Suprapubic skin (tissue), 4 donors: ENCODE results near the gene SEPTIN5.

Source experiments
- POLR2A ChIP-seq, 2 donors: fragments of 450-650 bp; IDR thresholded peaks; one replicate each; pipeline ENCODE4 v1.6.1; 2017; ENCODE audit warnings: antibody characterized with exemption in 2 of 2, mild to moderate bottlenecking in 2 of 2, moderate library complexity in 2 of 2
- POLR2AphosphoS5 ChIP-seq, 3 donors: sonication (generic); formaldehyde crosslinking; IDR thresholded peaks; one replicate each; pipeline ENCODE4 v1.6.1; 2017; ENCODE audit warnings: antibody characterized with exemption in 3 of 3
- TF ChIP-seq, protein P1 (sequence below), 2 donors: fragments of 200-600 bp in 1 of 2; fragments of 450-650 bp in 1 of 2; sonication (generic) in 1 of 2; IDR thresholded peaks; one replicate each; pipeline ENCODE4 v1.5.1; 2016 to 2019; ENCODE audit warnings: antibody characterized with exemption in 2 of 2, mild to moderate bottlenecking in 1 of 2, moderate library complexity in 1 of 2

- TF ChIP-seq POLR2A (IDR thresholded peaks at IDR 0.05) (no peak), POLR2AphosphoS5 (IDR thresholded peaks at IDR 0.05) (no peak)
- TF ChIP-seq, protein P1, sequence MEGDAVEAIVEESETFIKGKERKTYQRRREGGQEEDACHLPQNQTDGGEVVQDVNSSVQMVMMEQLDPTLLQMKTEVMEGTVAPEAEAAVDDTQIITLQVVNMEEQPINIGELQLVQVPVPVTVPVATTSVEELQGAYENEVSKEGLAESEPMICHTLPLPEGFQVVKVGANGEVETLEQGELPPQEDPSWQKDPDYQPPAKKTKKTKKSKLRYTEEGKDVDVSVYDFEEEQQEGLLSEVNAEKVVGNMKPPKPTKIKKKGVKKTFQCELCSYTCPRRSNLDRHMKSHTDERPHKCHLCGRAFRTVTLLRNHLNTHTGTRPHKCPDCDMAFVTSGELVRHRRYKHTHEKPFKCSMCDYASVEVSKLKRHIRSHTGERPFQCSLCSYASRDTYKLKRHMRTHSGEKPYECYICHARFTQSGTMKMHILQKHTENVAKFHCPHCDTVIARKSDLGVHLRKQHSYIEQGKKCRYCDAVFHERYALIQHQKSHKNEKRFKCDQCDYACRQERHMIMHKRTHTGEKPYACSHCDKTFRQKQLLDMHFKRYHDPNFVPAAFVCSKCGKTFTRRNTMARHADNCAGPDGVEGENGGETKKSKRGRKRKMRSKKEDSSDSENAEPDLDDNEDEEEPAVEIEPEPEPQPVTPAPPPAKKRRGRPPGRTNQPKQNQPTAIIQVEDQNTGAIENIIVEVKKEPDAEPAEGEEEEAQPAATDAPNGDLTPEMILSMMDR (IDR thresholded peaks at IDR 0.05): peak; percentile 92 to 94
Observed at GRCh38 chr22:19730655-19731360, 16.5 kb downstream of the SEPTIN5 start.
